SJCRH30 (cell line): Measurements from ENCODE around the gene ME3. TPM values are rescaled to one million over a fixed set of nuclear protein-coding genes. Genes with fewer than 3 reads are reported as not detected.
A peak's percentile ranks its signal among the peaks of the same experiment; 100 is the strongest.

Experiments
- DNase-seq, 2 experiments: peaks; one replicate each; pipeline ENCODE4 v3.0.0-alpha.2; 2015 to 2020
- H3K27ac ChIP-seq: fragments of 250-450 bp; sonication (Bioruptor Pico); 2 replicates; pipeline ENCODE4 v1.5.1; 2020; ENCODE audit warnings: mild to moderate bottlenecking, moderate library complexity
- H3K27me3 ChIP-seq: fragments of 250-450 bp; sonication (Bioruptor Pico); 2 replicates; pipeline ENCODE4 v1.5.1; 2020; ENCODE audit warnings: mild to moderate bottlenecking, moderate library complexity
- H3K36me3 ChIP-seq: fragments of 250-450 bp; sonication (Bioruptor Pico); 2 replicates; pipeline ENCODE4 v1.5.1; 2020; ENCODE audit warnings: mild to moderate bottlenecking, moderate library complexity
- H3K4me1 ChIP-seq: fragments of 250-450 bp; sonication (Bioruptor Pico); 2 replicates; pipeline ENCODE4 v1.5.1; 2020; ENCODE audit warnings: mild to moderate bottlenecking, moderate library complexity
- H3K4me3 ChIP-seq: fragments of 250-450 bp; sonication (Bioruptor Pico); 2 replicates; pipeline ENCODE4 v1.5.1; 2020; ENCODE audit warnings: mild to moderate bottlenecking, moderate library complexity
- H3K9me3 ChIP-seq: fragments of 250-450 bp; sonication (Bioruptor Pico); replicated peaks from 2 replicates; pipeline ENCODE4 v1.5.1; 2020; ENCODE audit warnings: mild to moderate bottlenecking, moderate library complexity
- total RNA-seq: library from RNA; depleted of rRNA; stranded (reverse); fragments of >200 nt; shearing (Covaris generic); gene quantifications from 2 replicates; pipeline ENCODE4 v1.2.3, GENCODE V29; 2014

Gene ME3
- total RNA-seq, 1 experiment from 2014 or later = not detected

DNA sequence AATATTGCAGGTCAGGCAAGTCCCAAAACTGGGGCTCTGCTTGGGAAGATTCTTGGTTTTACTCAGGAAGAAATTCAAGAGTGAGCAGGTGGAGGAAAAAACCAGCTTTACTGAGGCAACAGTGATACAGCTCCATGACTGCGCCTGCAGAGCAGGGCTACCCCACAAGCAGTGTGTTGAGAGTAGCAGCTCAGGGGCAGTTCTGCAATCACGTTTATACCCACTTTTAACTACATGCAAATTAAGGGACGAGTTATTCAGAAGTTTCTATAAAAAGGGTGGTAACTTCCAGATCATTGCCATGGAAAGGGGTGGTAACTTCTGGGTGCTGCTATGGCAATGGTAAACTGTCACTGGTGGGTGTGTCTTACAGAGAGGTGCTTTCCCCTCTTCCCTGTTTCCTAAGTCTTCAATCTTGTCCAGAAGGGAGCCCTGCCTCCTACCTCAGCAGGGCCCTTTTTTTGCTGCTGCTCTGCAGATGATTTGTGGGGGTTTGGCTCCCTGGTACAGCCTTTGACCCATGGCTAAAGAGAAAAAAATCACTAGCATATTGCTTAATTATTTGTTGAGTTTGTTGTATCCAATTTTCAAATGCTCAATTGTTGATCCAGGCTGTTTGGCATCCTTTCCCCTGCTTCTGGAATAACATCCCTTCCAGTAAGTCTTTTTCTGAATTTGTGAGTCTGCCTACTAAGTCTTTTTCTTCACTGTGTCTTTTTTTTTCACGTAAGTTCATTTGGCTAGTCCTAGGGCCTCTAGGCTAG lies 30.0 kb upstream of the ME3 start:
- no peak for DNase-seq
- Histone ChIP-seq H3K27me3 (no peaks in the 10 kb centered on the region; the same call in 1 of the 2 replicates), H3K36me3 (no peaks in the 10 kb centered on the region), H3K4me3 (no peak overlapping the region), H3K9me3 (no peaks in the 10 kb centered on the region), H3K4me1 (0 out of 2 replicates have a peak, but pooled peaks cover 5% of the 10 kb centered on the region), H3K27ac (no peak overlapping the region)

DNA sequence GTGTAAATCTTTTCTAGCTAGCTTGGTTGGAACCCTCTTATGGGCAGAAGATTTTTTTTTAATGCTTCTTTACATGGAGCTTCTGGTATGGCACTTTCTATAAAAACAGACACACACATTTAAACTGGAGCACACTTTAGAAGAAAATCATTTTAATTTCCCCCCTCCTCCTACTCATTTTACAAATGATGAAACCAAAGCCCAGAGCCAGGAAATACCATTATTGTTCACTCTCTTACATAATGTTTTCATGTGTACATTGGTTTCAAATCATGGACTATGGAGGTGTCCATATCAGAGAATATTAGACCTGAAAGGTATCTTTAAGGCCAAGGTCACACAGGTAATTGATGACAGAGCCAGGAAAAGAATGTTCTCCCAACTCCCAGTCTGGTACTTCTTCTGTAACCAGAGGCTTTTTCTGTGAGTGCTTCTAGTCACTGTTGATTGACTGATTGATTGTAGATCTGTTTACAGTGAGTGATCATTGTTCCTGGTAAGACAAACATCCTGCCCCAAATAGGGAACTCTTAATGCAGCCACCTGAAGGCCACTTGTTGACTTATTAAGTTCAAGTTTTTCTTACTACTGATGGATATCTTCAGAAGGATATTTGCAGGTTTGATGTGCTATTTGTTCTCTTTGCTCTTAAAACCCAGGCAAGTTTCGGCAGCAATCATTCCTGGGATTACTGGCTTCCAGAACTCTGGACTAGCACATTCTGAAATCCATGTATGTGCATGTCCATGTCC lies 26.8 kb upstream of the ME3 start:
- no peak overlapping the region for H3K4me3 ChIP-seq
- no peaks in the 10 kb centered on the region for H3K27me3 ChIP-seq
- no peak for DNase-seq
- no peaks in the 10 kb centered on the region for H3K36me3 ChIP-seq
- H3K9me3 ChIP-seq = no peaks in the 10 kb centered on the region
- no peak overlapping the region for H3K27ac ChIP-seq
- H3K4me1 ChIP-seq = peaks cover 18% of the 10 kb centered on the region

DNA sequence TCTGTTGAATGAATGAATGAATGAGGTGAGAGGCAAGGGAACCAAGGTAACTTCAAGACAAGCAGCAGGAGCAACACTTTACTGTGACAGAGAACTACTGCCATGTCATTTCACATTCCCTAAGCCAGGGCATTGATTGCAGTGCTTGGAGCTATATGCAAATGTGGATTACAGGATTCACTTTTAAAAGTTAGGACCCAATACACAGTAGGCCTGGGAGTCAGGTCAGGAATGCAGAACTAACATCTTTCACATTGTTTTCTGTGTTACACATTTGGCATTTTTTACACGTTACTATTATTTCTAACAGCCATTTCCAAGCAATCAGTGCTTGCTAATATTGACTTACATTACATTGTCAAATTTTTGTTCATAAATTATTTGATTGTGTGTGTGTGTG lies 26.2 kb upstream of the ME3 start:
- H3K4me1 ChIP-seq = peaks cover 18% of the 10 kb centered on the region
- H3K27ac ChIP-seq = no peak overlapping the region
- DNase-seq = no peak
- no peaks in the 10 kb centered on the region for H3K27me3 ChIP-seq
- no peaks in the 10 kb centered on the region for H3K9me3 ChIP-seq
- H3K4me3 ChIP-seq = no peak overlapping the region
- no peaks in the 10 kb centered on the region for H3K36me3 ChIP-seq

- Histone ChIP-seq H3K4me3 (no peak overlapping the region), H3K27ac (peak overlapping the region; percentile 18; the same call in 1 of the 2 replicates), H3K36me3 (no peaks in the 10 kb centered on the region), H3K27me3 (no peaks in the 10 kb centered on the region), H3K9me3 (no peaks in the 10 kb centered on the region), H3K4me1 (peaks cover 13% of the 10 kb centered on the region)
- DNase-seq = no peak
Observed at GRCh38 chr11:86696451-86696850, 24.0 kb upstream of the ME3 start.

- peaks cover 13% of the 10 kb centered on the region for H3K4me1 ChIP-seq
- no peak overlapping the region for H3K4me3 ChIP-seq
- H3K27ac ChIP-seq = peak overlapping the region; percentile 18; the same call in 1 of the 2 replicates
Observed at GRCh38 chr11:86696004-86696403, 23.6 kb upstream of the ME3 start.

DNA sequence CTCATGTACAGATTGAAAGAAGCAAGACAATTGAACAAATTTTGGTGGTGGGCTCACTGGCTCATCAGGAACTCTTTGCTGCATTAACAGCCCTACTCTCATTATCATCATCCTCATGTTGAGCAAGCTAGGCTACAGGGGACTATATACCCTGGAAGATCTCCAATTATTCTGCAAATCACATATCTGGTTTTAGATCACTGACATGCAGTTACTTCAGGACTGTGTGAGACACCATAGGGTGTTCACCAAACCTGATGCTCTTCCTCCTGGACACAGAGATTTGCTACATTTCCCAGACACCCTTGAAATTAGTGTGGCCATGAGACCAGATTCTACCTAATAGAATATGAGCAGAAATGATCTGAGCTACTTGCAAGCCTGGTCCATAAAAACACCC lies 23.0 kb upstream of the ME3 start:
- H3K36me3 ChIP-seq = no peaks in the 10 kb centered on the region
- no peak overlapping the region for H3K4me3 ChIP-seq
- no peak for DNase-seq
- no peaks in the 10 kb centered on the region for H3K27me3 ChIP-seq
- H3K4me1 ChIP-seq = peaks cover 13% of the 10 kb centered on the region
- peak overlapping the region; percentile 2; the same call in 1 of the 2 replicates for H3K27ac ChIP-seq
- no peaks in the 10 kb centered on the region for H3K9me3 ChIP-seq

More at GRCh38 chr11:86696004-86696403, 23.6 kb upstream of the ME3 start:
- H3K36me3 ChIP-seq = no peaks in the 10 kb centered on the region
- no peaks in the 10 kb centered on the region for H3K9me3 ChIP-seq
- DNase-seq = peak in 1 of 2 experiments; percentile 30
- H3K27me3 ChIP-seq = no peaks in the 10 kb centered on the region

DNA sequence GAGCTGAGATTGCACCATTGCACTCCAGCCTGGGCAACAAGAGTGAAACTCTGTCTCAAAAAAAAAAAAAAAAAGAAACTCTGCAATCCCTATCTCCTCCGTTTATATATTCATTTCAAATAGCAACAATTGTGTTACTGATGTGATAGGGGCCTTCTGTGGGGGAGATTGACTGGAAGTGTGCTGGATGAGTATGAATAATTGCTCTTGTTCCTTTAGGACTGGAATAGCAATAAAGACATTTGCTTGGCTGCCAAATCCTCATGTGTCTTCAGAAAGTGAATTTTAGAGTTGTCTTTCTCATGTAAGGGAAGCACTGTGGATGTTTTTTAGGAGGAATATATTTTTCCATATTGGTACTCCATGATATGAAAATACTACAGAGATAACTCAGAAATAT lies 21.1 kb upstream of the ME3 start:
- DNase-seq = no peak
- H3K27ac ChIP-seq = no peak overlapping the region
- no peaks in the 10 kb centered on the region for H3K36me3 ChIP-seq
- no peak overlapping the region for H3K4me3 ChIP-seq
- no peaks in the 10 kb centered on the region for H3K27me3 ChIP-seq
- H3K4me1 ChIP-seq = peaks cover 13% of the 10 kb centered on the region
- no peaks in the 10 kb centered on the region for H3K9me3 ChIP-seq

GRCh38 chr11:86692746-86693145 lies 20.3 kb upstream of the ME3 start:
- H3K36me3 ChIP-seq = no peaks in the 10 kb centered on the region
- no peak for DNase-seq
- no peaks in the 10 kb centered on the region for H3K27me3 ChIP-seq
- no peak overlapping the region for H3K27ac ChIP-seq
- no peak overlapping the region for H3K4me3 ChIP-seq
- H3K9me3 ChIP-seq = no peaks in the 10 kb centered on the region
- peaks cover 13% of the 10 kb centered on the region for H3K4me1 ChIP-seq

DNA sequence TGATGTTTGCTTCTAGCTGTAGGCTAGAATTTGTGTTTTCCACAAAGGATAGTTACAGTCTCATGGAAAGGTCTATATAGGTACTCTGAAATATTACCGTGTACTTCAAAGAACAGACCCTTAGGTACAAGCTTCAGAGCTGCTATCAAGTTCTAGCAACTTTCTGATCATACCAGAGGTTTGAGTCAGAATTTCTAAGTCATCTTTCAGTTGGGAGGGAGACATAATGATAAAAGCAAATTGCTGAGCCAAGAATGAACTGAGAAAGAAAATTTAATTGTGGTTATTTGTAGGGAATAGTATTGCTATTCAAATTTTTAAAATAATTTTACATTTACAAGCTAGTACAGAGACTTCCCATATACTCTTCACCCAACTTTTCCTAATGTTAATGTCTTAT lies 19.9 kb upstream of the ME3 start:
- Histone ChIP-seq H3K4me1 (peaks cover 16% of the 10 kb centered on the region), H3K27ac (no peak overlapping the region), H3K36me3 (no peaks in the 10 kb centered on the region), H3K9me3 (no peaks in the 10 kb centered on the region), H3K4me3 (no peak overlapping the region), H3K27me3 (no peaks in the 10 kb centered on the region)
- no peak for DNase-seq

DNA sequence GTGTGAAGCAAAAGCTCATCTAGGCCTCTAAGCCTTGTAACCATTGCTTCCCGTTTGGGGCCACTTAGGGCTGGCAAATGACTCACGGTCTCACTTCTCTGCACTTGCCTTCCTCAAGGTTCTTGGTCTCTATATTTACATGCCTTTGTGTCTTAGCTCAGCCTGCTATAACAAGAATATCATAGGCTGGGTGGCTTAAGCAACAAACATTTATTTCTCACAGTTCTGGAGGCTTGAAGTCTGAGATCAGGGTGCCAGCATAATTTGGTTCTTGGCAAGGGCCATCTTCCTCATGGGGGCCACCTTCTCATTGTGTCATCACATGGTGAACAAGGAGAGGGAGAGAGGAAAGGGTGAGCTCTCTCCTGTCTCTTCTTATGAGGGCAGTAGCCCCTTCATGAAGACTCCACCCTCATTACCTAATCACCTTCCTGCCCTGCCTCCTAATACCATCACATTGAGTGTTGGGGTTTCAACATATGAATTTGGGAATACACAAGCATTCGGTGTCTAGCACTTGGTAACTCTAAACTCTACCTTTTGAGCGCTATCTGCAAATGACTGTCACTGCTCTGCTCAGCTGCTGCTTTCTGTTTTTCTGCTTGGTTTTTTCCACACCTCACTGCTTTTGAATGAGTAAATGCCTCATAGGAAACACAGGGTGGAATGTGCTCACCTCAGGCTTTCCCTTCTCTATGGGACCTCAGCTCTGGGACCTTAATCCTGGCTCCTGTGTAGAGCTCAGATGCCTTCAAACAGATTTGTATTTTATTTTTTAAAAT lies 16.2 kb upstream of the ME3 start:
- H3K9me3 ChIP-seq = no peaks in the 10 kb centered on the region
- DNase-seq = no peak
- H3K27me3 ChIP-seq = 0 out of 2 replicates have a peak, but pooled peaks cover 3% of the 10 kb centered on the region
- H3K27ac ChIP-seq = no peak overlapping the region
- no peak overlapping the region for H3K4me3 ChIP-seq
- H3K36me3 ChIP-seq = no peaks in the 10 kb centered on the region
- H3K4me1 ChIP-seq = peaks cover 6% of the 10 kb centered on the region; the same call in 1 of the 2 replicates

DNA sequence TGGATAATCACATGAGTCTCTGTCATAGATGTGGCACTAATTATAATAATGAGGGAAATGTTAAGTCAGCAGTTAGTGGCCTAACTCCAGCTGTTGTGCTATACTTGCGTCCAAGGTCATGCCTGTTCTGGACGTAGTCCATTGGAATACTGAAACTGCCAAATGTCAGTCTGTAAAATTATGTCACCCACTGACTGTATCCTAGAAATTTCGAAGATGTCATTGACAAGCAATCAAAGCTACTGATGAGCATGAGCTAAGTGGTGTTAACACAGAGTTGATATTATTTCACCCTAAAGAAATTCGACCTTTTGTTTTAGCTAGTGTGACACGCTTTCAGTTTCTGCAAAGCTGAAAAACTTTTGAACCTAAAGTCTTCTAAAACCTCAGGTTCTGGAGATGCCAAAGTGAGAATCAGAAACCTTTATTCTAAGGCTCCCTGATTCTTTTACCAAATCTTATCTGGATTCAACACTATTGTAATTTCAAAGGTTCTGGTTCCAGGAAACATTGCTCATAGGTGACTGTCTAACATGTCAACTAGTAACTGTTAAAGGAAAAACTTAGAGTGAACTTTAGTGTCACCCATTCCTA lies 14.9 kb upstream of the ME3 start:
- Histone ChIP-seq H3K9me3 (no peaks in the 10 kb centered on the region), H3K27ac (no peak overlapping the region), H3K27me3 (0 out of 2 replicates have a peak, but pooled peaks cover 3% of the 10 kb centered on the region), H3K4me3 (no peak overlapping the region), H3K36me3 (no peaks in the 10 kb centered on the region), H3K4me1 (peaks cover 6% of the 10 kb centered on the region; the same call in 1 of the 2 replicates)
- DNase-seq = no peak

- no peak for DNase-seq
- H3K27ac ChIP-seq = no peak overlapping the region
- H3K27me3 ChIP-seq = 0 out of 2 replicates have a peak, but pooled peaks cover 3% of the 10 kb centered on the region
- H3K9me3 ChIP-seq = no peaks in the 10 kb centered on the region
- no peak overlapping the region for H3K4me3 ChIP-seq
- no peaks in the 10 kb centered on the region for H3K36me3 ChIP-seq
- peaks cover 6% of the 10 kb centered on the region; the same call in 1 of the 2 replicates for H3K4me1 ChIP-seq
Observed at GRCh38 chr11:86686531-86686930, 14.1 kb upstream of the ME3 start.

DNA sequence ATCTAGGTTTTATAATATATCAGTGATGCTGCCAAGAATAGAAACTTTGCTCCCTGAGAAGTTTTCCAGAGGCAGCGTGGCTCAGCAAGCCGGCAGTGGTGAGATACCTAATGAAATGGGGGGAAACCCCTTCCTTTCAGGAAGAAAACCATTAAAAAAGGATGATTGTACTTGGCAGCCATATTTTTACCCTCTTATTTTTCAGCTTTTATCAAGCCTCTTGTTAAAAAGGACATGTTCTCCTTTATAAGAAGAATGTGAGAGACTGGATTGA lies 9.0 kb upstream of the ME3 start:
- no peak overlapping the region for H3K4me3 ChIP-seq
- no peaks in the 10 kb centered on the region for H3K9me3 ChIP-seq
- no peaks in the 10 kb centered on the region for H3K36me3 ChIP-seq
- no peaks in the 10 kb centered on the region for H3K27me3 ChIP-seq
- DNase-seq = no peak
- peaks cover 20% of the 10 kb centered on the region for H3K4me1 ChIP-seq
- H3K27ac ChIP-seq = no peak overlapping the region

GRCh38 chr11:86680716-86681482 lies 8.5 kb upstream of the ME3 start:
- H3K4me3 ChIP-seq = no peak overlapping the region
- H3K36me3 ChIP-seq = no peaks in the 10 kb centered on the region
- DNase-seq = no peak
- peaks cover 20% of the 10 kb centered on the region for H3K4me1 ChIP-seq
- no peak overlapping the region for H3K27ac ChIP-seq
- H3K27me3 ChIP-seq = no peaks in the 10 kb centered on the region
- H3K9me3 ChIP-seq = no peaks in the 10 kb centered on the region
